ENCODE data around the gene SEM1.
"Not testable (repeated sequence)": the region's sequence is repeated elsewhere in the genome, so short reads cannot be mapped to it uniquely, and the experiment has no call there.

SEM1 gene

DNA sequence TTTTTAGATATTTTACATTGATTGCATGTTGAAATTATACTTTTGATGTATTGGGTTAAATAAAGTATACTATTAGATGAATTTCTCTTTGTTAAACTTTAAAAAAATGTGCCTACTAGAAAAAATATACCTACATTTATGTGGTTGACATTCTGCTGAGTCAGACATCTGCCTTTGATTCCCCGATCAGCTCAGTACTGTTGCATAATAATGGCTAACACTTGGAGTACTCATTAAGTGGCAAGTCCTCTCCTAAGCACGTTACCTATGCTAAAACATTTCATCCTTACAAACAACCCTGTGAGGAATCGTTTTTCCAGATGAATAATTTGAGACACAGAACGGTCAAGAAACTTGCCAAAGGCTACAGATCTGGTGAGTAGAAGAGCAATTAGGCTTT is 14.0 kb upstream of the SEM1 start:
- Histone ChIP-seq H3K18ac (ENCODE audit: low read length) (no peak overlapping the region), H3K27me3 (ENCODE audit: insufficient read depth, low read length) (no peaks in the 10 kb centered on the region), H3K27ac (ENCODE audit: low read depth, low read length) (no peak overlapping the region), H4K12ac (ENCODE audit: low read depth, low read length) (no peak overlapping the region), H4K91ac (ENCODE audit: low read depth, low read length) (no peak overlapping the region), H3K79me2 (ENCODE audit: control insufficient read depth, insufficient read depth, low read length, poor library complexity) (no peaks in the 10 kb centered on the region), H2AFZ (ENCODE audit: insufficient read depth, low read length, poor library complexity) (no peak overlapping the region), H3K9ac (ENCODE audit: low read length) (no peak overlapping the region), H3K4me1 (ENCODE audit: control insufficient read depth in 1 of 2, insufficient read depth in 2 of 2, low read length in 2 of 2) (no peaks in the 10 kb centered on the region), H3K79me1 (ENCODE audit: low read length) (no peaks in the 10 kb centered on the region), H2AK5ac (ENCODE audit: low read length) (no peak overlapping the region), H3K36me3 (ENCODE audit: control insufficient read depth in 1 of 2, insufficient read depth in 2 of 2, low read length in 2 of 2) (no peaks in the 10 kb centered on the region), H3K4me3 (ENCODE audit: low read depth, low read length) (no peak overlapping the region), H3K4ac (ENCODE audit: low read depth, low read length) (no peak overlapping the region), H3K23ac (ENCODE audit: low read length) (no peak overlapping the region), H2BK12ac (ENCODE audit: low read length) (no peak overlapping the region), H3K9me3 (ENCODE audit: insufficient read depth, low read depth, low read length) (no peaks in the 10 kb centered on the region), H3K14ac (ENCODE audit: low read length) (no peak overlapping the region), H2BK120ac (ENCODE audit: insufficient read depth, low read length, poor library complexity) (no peak overlapping the region), H4K8ac (ENCODE audit: low read depth, low read length) (no peak overlapping the region), H3K4me2 (ENCODE audit: low read length) (no peak overlapping the region), H2BK5ac (ENCODE audit: low read depth, low read length, poor library complexity) (no peak overlapping the region)
- DNase-seq = no peak
- no CpG with 5 or more reads among the region's 4 CpGs for WGBS (ENCODE audit: extremely low coverage, insufficient coverage, insufficient read length)

DNA sequence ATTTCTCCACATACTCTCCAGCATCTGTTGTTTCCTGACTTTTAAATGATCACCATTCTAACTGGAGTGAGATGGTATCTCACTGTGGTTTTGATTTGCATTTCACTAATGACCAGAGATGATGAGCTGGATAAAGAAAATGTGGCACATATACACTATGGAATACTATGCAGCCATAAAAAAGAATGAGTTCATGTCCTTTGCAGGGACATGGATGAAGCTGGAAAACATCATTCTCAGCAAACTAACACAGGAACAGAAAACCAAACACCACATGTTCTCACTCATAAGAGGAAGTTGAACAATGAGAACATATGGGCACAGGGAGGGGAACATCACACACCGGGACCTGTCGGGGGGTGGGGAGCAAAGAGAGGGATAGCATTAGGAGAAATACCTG is 13.3 kb upstream of the SEM1 start:
- not testable (repeated sequence) for H3K18ac ChIP-seq (ENCODE audit: low read length); H3K23ac ChIP-seq (ENCODE audit: low read length); H2AFZ ChIP-seq (ENCODE audit: insufficient read depth, low read length, poor library complexity); H4K8ac ChIP-seq (ENCODE audit: low read depth, low read length); H3K9me3 ChIP-seq (ENCODE audit: insufficient read depth, low read depth, low read length); DNase-seq; H3K14ac ChIP-seq (ENCODE audit: low read length); H2BK5ac ChIP-seq (ENCODE audit: low read depth, low read length, poor library complexity); H3K4ac ChIP-seq (ENCODE audit: low read depth, low read length); H3K4me2 ChIP-seq (ENCODE audit: low read length); H4K91ac ChIP-seq (ENCODE audit: low read depth, low read length); H4K12ac ChIP-seq (ENCODE audit: low read depth, low read length); H3K27ac ChIP-seq (ENCODE audit: low read depth, low read length); H3K79me1 ChIP-seq (ENCODE audit: low read length); H2AK5ac ChIP-seq (ENCODE audit: low read length); H3K79me2 ChIP-seq (ENCODE audit: control insufficient read depth, insufficient read depth, low read length, poor library complexity); H2BK120ac ChIP-seq (ENCODE audit: insufficient read depth, low read length, poor library complexity); H3K27me3 ChIP-seq (ENCODE audit: insufficient read depth, low read length); H3K4me1 ChIP-seq (ENCODE audit: control insufficient read depth in 1 of 2, insufficient read depth in 2 of 2, low read length in 2 of 2); H3K4me3 ChIP-seq (ENCODE audit: low read depth, low read length); H2BK12ac ChIP-seq (ENCODE audit: low read length); H3K9ac ChIP-seq (ENCODE audit: low read length); H3K36me3 ChIP-seq (ENCODE audit: control insufficient read depth in 1 of 2, insufficient read depth in 2 of 2, low read length in 2 of 2)
- WGBS (ENCODE audit: extremely low coverage, insufficient coverage, insufficient read length) = no CpG with 5 or more reads among the region's 2 CpGs

DNA sequence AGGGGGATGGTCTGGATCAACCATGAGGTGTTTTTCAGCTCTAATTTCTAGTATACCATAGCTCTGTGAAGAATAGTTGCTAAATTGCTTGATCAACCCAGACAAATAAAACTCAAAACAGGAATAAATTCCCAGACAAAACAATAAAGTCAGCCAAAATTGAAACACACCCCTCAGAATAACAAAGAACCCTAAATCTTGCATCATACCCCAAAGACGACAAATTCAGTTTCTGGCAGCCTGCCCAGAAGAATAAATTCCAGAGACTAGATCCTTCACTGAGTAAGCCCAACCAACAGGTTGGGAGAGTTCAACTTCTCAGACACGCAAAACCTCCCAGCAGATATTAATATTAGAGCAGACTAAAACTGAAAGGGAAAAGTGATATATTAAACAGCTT is 11.2 kb upstream of the SEM1 start:
- H3K9me3 ChIP-seq (ENCODE audit: insufficient read depth, low read depth, low read length) = no peaks in the 10 kb centered on the region
- H3K4ac ChIP-seq (ENCODE audit: low read depth, low read length) = no peak overlapping the region
- no peaks in the 10 kb centered on the region for H3K4me1 ChIP-seq (ENCODE audit: control insufficient read depth in 1 of 2, insufficient read depth in 2 of 2, low read length in 2 of 2)
- H3K4me3 ChIP-seq (ENCODE audit: low read depth, low read length) = no peak overlapping the region
- no peaks in the 10 kb centered on the region for H3K27me3 ChIP-seq (ENCODE audit: insufficient read depth, low read length)
- WGBS (ENCODE audit: extremely low coverage, insufficient coverage, insufficient read length) = no CpG with 5 or more reads among the region's 2 CpGs
- H4K12ac ChIP-seq (ENCODE audit: low read depth, low read length) = no peak overlapping the region
- no peak overlapping the region for H4K8ac ChIP-seq (ENCODE audit: low read depth, low read length)
- H2BK12ac ChIP-seq (ENCODE audit: low read length) = no peak overlapping the region
- H3K9ac ChIP-seq (ENCODE audit: low read length) = no peak overlapping the region
- H3K36me3 ChIP-seq (ENCODE audit: control insufficient read depth in 1 of 2, insufficient read depth in 2 of 2, low read length in 2 of 2) = no peaks in the 10 kb centered on the region
- no peaks in the 10 kb centered on the region for H3K79me2 ChIP-seq (ENCODE audit: control insufficient read depth, insufficient read depth, low read length, poor library complexity)
- H2BK5ac ChIP-seq (ENCODE audit: low read depth, low read length, poor library complexity) = no peak overlapping the region
- H2BK120ac ChIP-seq (ENCODE audit: insufficient read depth, low read length, poor library complexity) = no peak overlapping the region
- no peak overlapping the region for H3K18ac ChIP-seq (ENCODE audit: low read length)
- H2AFZ ChIP-seq (ENCODE audit: insufficient read depth, low read length, poor library complexity) = no peak overlapping the region
- H2AK5ac ChIP-seq (ENCODE audit: low read length) = no peak overlapping the region
- no peak overlapping the region for H3K23ac ChIP-seq (ENCODE audit: low read length)
- no peak overlapping the region for H4K91ac ChIP-seq (ENCODE audit: low read depth, low read length)
- no peak overlapping the region for H3K27ac ChIP-seq (ENCODE audit: low read depth, low read length)
- peak in 1 of 2 donors; percentile 37 for DNase-seq
- no peak overlapping the region for H3K14ac ChIP-seq (ENCODE audit: low read length)
- no peak overlapping the region for H3K4me2 ChIP-seq (ENCODE audit: low read length)
- H3K79me1 ChIP-seq (ENCODE audit: low read length) = no peaks in the 10 kb centered on the region

DNA sequence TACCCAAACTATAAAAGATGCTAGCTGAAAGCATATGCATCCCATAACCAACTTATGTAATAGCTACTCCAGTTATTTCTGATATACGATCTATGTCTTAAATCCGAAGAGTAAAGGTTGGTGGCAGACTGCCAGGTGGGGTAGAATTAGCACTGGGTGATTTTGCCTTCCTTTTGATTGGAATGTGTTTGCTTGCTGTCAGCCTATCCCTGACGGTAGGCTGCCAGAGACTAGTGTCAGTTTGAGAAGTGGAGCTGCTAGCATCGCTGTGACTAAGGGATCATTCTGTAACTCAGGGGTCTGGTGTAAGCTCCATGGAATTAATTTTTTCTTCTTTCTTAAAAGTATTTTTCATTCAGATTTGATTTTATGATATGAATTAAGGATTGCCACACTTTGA is 9.5 kb upstream of the SEM1 start:
- no peak overlapping the region for H3K27ac ChIP-seq (ENCODE audit: low read depth, low read length)
- no peak overlapping the region for H3K14ac ChIP-seq (ENCODE audit: low read length)
- no peak overlapping the region for H4K12ac ChIP-seq (ENCODE audit: low read depth, low read length)
- H4K8ac ChIP-seq (ENCODE audit: low read depth, low read length) = no peak overlapping the region
- H3K18ac ChIP-seq (ENCODE audit: low read length) = no peak overlapping the region
- H3K9me3 ChIP-seq (ENCODE audit: insufficient read depth, low read depth, low read length) = no peaks in the 10 kb centered on the region
- no peak overlapping the region for H2BK12ac ChIP-seq (ENCODE audit: low read length)
- H3K79me2 ChIP-seq (ENCODE audit: control insufficient read depth, insufficient read depth, low read length, poor library complexity) = no peaks in the 10 kb centered on the region
- H3K36me3 ChIP-seq (ENCODE audit: control insufficient read depth in 1 of 2, insufficient read depth in 2 of 2, low read length in 2 of 2) = no peaks in the 10 kb centered on the region
- no peak overlapping the region for H2BK120ac ChIP-seq (ENCODE audit: insufficient read depth, low read length, poor library complexity)
- H3K79me1 ChIP-seq (ENCODE audit: low read length) = no peaks in the 10 kb centered on the region
- H4K91ac ChIP-seq (ENCODE audit: low read depth, low read length) = no peak overlapping the region
- H3K4me1 ChIP-seq (ENCODE audit: control insufficient read depth in 1 of 2, insufficient read depth in 2 of 2, low read length in 2 of 2) = no peaks in the 10 kb centered on the region
- H3K9ac ChIP-seq (ENCODE audit: low read length) = no peak overlapping the region
- no peak overlapping the region for H3K4me3 ChIP-seq (ENCODE audit: low read depth, low read length)
- no CpG with 5 or more reads among the region's 4 CpGs for WGBS (ENCODE audit: extremely low coverage, insufficient coverage, insufficient read length)
- no peak overlapping the region for H3K4ac ChIP-seq (ENCODE audit: low read depth, low read length)
- H2BK5ac ChIP-seq (ENCODE audit: low read depth, low read length, poor library complexity) = no peak overlapping the region
- no peaks in the 10 kb centered on the region for H3K27me3 ChIP-seq (ENCODE audit: insufficient read depth, low read length)
- no peak overlapping the region for H3K23ac ChIP-seq (ENCODE audit: low read length)
- no peak for DNase-seq
- H2AFZ ChIP-seq (ENCODE audit: insufficient read depth, low read length, poor library complexity) = no peak overlapping the region
- no peak overlapping the region for H3K4me2 ChIP-seq (ENCODE audit: low read length)
- no peak overlapping the region for H2AK5ac ChIP-seq (ENCODE audit: low read length)
